GM21619 (cell line): ENCODE results near the gene LRRC8C.
"Not testable (repeated sequence)": the region's sequence is repeated elsewhere in the genome, so short reads cannot be mapped to it uniquely, and the experiment has no call there.

Source experiments
- ATAC-seq: cut with Tn5 transposase; IDR thresholded peaks from one replicate; pipeline ENCODE4 v1.9.1; 2021; ENCODE audit not compliant: unreplicated experiment

Gene LRRC8C

GRCh38 chr1:89607586-89608318 is 25.2 kb upstream of the LRRC8C start:
- no peak for ATAC-seq

- ATAC-seq, result no peak
Observed at GRCh38 chr1:89608319-89608983, 24.5 kb upstream of the LRRC8C start.

- ATAC-seq, result no peak
Observed at GRCh38 chr1:89608984-89609725, 23.8 kb upstream of the LRRC8C start.

- no peak for ATAC-seq
Observed at GRCh38 chr1:89609781-89610456, 23.0 kb upstream of the LRRC8C start.

- no peak for ATAC-seq
Observed at GRCh38 chr1:89610457-89611011, 22.4 kb upstream of the LRRC8C start.

- peak; percentile 94 for ATAC-seq
Observed at GRCh38 chr1:89611721-89612120, 21.2 kb upstream of the LRRC8C start.

GRCh38 chr1:89613928-89614327 is 19.0 kb upstream of the LRRC8C start:
- ATAC-seq, result no peak

- no peak for ATAC-seq
Observed at GRCh38 chr1:89615676-89616598, 17.0 kb upstream of the LRRC8C start.

- ATAC-seq, result no peak
Observed at GRCh38 chr1:89616844-89617627, 15.9 kb upstream of the LRRC8C start.

- ATAC-seq, result no peak
Observed at GRCh38 chr1:89620664-89621063, 12.3 kb upstream of the LRRC8C start.

GRCh38 chr1:89622895-89623294 is 10.0 kb upstream of the LRRC8C start:
- no peak for ATAC-seq

GRCh38 chr1:89624314-89624713 is 8.6 kb upstream of the LRRC8C start:
- no peak for ATAC-seq

- no peak for ATAC-seq
Observed at GRCh38 chr1:89624715-89625323, 8.1 kb upstream of the LRRC8C start.

GRCh38 chr1:89627596-89627962 is 5.3 kb upstream of the LRRC8C start:
- no peak for ATAC-seq

GRCh38 chr1:89629146-89629545 is 3.8 kb upstream of the LRRC8C start:
- ATAC-seq, result no peak

- ATAC-seq, result not testable (repeated sequence)
Observed at GRCh38 chr1:89629600-89629999, 3.3 kb upstream of the LRRC8C start.

GRCh38 chr1:89630048-89630447 is 2.9 kb upstream of the LRRC8C start:
- ATAC-seq, result no peak

GRCh38 chr1:89631816-89632656 is 884 bp upstream of the LRRC8C start:
- no peak for ATAC-seq
